GM20000 (cell line): ENCODE measurements around the gene PPP1R2.
"Not testable (repeated sequence)": the region's sequence is repeated elsewhere in the genome, so short reads cannot be mapped to it uniquely, and the experiment has no call there.

Experiments
- DNase-seq: peaks from one replicate; pipeline ENCODE4 v3.0.0; 2012; ENCODE audit warnings: low spot score
- CTCF ChIP-seq: IDR thresholded peaks from 2 replicates; pipeline ENCODE4 v1.5.1; 2012; ENCODE audit warnings: mild to moderate bottlenecking, control low read depth; ENCODE audit errors: extremely low read depth, missing control alignments

Gene PPP1R2

GRCh38 chr3:195542698-195543499 lies at the start of gene PPP1R2:
Gene PPP1R2 (minus strand): TSS chr3:195543325. CDS start chr3:195543025, 300 bp downstream.
- DNase-seq = peak; percentile 95
- TF ChIP-seq CTCF = no peak

- no peak for TF ChIP-seq CTCF
- DNase-seq = no peak
Observed at GRCh38 chr3:195591852-195592251, 48.7 kb upstream of the PPP1R2 start.

GRCh38 chr3:195591220-195591619 lies 48.1 kb upstream of the PPP1R2 start:
- no peak for TF ChIP-seq CTCF
- no peak for DNase-seq

GRCh38 chr3:195590381-195590780 lies 47.3 kb upstream of the PPP1R2 start:
- DNase-seq = not testable (repeated sequence)

GRCh38 chr3:195589796-195590195 lies 46.7 kb upstream of the PPP1R2 start:
- not testable (repeated sequence) for DNase-seq

- TF ChIP-seq CTCF = no peak
Observed at GRCh38 chr3:195587824-195588223, 44.7 kb upstream of the PPP1R2 start.

GRCh38 chr3:195587406-195587805 lies 44.3 kb upstream of the PPP1R2 start:
- no peak for DNase-seq
- TF ChIP-seq CTCF = no peak

More at GRCh38 chr3:195587824-195588223, 44.7 kb upstream of the PPP1R2 start:
- no peak for DNase-seq

GRCh38 chr3:195584543-195584870 lies 41.4 kb upstream of the PPP1R2 start:
- no peak for TF ChIP-seq CTCF
- DNase-seq = no peak
